ENCODE results near the gene MEF2A.

DNA sequence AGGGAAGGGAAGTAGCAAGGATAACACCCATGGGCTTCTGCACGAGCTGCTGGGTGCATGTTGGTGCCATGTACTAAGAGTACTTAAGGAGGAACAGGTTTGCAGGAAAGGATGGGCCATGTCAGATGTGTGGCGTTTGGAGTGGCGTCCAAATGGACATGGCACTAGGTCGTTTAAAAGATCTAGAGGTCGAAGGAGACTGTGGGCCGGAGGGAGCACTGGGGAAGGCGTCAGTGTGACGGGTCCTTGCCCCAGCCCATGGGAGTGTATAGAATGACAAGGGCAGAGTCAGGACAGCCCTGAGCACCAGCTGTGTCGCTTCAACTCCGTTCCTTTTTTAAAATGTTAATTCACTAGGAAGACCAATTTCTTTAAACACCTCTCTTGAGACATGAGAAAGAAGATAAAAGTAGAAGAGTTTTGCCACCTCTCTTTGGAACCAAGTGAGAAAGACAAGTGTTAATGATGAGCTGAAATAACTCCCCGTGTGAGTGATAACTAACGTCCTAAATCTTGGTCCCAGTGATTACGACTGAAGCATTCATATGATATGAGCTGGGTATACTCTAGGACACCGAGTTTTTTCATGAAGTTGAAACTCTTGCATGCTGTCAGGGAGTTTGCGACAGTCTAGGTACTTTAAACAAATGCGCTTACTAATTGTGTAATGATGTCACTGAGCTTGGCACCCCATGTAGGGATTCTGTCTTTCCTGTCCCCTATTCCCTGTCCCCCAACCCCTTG, 143.6 kb downstream of the MEF2A start:
- TF ChIP-seq, protein P1, sequence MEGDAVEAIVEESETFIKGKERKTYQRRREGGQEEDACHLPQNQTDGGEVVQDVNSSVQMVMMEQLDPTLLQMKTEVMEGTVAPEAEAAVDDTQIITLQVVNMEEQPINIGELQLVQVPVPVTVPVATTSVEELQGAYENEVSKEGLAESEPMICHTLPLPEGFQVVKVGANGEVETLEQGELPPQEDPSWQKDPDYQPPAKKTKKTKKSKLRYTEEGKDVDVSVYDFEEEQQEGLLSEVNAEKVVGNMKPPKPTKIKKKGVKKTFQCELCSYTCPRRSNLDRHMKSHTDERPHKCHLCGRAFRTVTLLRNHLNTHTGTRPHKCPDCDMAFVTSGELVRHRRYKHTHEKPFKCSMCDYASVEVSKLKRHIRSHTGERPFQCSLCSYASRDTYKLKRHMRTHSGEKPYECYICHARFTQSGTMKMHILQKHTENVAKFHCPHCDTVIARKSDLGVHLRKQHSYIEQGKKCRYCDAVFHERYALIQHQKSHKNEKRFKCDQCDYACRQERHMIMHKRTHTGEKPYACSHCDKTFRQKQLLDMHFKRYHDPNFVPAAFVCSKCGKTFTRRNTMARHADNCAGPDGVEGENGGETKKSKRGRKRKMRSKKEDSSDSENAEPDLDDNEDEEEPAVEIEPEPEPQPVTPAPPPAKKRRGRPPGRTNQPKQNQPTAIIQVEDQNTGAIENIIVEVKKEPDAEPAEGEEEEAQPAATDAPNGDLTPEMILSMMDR (IDR thresholded peaks at IDR 0.05): no peak
- TF ChIP-seq POLR2A (IDR thresholded peaks at IDR 0.05): no peak
